ENCODE results near the gene TFR2.

GRCh38 chr7:100639995-100640516 lies 1.3 kb downstream of the TFR2 start:
- TF ChIP-seq GATA2 (IDR thresholded peaks at IDR 0.05; ENCODE audit: low read depth, low read length), result no peak
- TF ChIP-seq GATA3 (IDR thresholded peaks at IDR 0.05; ENCODE audit: low read depth, low read length), result no peak
